Measurements from ENCODE around the gene NSUN5.
"Not testable (repeated sequence)": the region's sequence is repeated elsewhere in the genome, so short reads cannot be mapped to it uniquely, and the experiment has no call there.

Gene NSUN5

DNA sequence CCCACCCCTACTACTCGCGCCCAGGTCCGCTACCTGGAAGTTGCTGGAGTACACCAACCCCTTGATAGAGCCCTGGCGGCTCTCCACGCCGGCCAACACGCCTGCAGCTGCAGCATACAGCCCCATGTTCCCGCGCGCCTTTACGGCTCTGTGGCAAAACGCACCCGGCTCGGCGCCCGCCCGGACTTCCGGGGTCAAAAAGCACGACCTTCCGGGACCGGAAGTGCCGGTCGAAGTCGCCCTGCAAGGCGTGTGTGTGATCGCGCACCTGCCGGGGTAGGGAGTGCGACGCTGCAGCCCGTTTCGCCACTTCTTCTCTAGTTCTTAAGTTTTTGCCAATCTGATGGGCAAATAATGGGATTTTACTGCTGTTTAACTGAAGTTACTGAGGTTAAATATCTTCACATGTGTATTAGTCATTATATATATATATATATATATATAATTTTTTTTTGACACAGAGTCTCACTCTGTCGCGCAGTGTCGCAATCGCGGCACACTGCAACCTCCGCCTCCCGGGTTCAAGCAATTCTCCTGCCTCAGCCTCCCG, at the start of gene NSUN5:
NSUN5 (minus strand) TSS at position 162 of the 550 bp plus-strand sequence; CDS start at position 126, 36 bp downstream.
- no peak for DNase-seq

DNA sequence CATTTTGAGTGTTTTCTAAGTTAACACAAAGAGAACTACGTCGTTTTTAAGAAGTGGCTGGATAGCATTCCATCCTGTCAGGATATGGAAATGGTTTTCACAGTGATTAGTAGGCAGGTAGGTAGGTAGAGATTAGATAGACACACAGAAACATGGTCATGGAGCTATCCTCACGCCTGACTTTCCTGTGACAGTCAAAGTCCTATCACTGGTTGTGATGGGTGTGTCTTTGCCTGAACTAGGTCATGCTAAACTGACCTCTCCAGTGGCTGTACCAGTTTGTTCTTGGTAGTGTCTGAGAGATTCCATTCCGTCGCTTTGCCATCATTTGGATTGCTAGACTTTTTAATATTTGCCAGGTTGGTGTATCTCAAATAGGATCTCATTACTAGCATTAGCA, 47.5 kb upstream of the NSUN5 start:
- no peak for DNase-seq

DNA sequence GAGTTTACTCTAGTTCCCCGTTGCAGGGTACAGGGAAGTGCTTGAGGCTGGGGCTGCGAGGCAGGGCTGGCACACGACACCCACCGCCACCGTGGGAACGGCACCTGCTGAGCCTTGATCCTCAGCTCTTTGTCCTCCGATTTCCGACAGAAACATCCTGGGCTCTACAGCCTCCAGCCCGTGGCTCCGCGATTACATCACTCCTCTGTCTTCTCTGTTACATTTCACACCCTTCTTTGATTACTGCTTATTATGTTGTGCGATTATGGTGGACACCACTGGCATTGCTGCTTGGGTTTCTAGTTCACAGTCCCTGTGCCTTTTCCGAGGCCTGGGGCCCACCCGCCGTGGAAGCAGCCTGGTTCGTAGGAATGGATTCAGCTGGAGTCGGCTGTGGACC, 46.2 kb upstream of the NSUN5 start:
- no peak for DNase-seq

DNA sequence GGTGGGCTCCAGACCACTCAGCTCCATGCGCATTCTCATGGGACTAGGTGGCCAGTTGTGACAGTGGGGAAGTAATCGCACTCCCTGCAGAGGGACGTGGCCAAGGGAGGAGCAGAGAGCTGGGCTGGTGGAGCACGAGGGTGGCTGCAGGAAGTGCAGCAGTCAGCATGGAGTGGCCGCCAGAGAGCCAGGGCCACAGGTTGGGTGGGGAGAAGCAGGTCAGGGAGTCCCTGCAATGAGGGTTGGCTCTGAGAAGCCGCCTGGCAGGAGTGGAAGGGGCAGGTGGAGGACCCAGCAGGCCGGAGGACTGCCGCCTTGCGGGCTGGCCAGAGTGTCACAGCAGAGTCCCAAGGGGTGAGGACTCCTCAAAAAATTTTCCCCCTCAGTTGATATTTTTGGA, 45.6 kb upstream of the NSUN5 start:
- DNase-seq = no peak

DNA sequence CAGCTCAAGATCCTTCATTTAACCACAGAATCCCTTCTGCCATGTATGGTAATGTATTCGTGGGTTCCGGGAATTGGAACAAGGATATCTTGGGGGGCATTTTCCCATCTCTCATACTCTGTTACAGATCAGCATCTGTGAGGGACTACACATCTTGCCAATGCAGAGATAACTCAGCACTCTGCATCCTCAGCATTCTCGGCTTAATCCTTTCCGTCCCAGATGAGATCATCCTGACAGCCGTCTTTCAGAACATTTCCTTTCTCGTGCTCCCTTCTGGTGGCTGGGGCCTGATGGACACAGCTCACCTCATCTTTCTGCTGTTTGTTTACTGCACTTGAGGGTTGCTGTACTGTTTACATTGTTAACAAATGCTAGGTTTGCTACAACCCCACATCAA, 44.6 kb upstream of the NSUN5 start:
- no peak for DNase-seq

DNA sequence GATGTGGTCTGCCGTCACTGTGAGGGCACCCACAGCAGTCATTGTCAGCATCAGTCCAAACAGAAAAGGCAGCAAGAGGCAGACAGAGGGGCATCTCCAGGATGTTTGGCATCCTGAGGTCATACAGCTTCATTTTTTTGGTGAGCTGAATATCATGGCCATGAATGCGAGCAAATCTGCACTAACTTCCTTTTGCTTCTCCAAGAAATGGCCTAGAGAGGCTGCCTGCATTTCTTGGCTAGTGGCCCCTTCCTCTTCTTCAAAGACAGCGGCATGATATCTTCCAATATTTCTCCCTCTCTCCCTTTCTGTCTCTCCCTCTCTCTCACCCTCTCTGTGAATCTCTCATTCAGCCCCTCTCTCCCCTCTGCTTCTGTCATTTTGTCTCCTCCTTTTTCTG, 44.2 kb upstream of the NSUN5 start:
- no peak for DNase-seq

DNA sequence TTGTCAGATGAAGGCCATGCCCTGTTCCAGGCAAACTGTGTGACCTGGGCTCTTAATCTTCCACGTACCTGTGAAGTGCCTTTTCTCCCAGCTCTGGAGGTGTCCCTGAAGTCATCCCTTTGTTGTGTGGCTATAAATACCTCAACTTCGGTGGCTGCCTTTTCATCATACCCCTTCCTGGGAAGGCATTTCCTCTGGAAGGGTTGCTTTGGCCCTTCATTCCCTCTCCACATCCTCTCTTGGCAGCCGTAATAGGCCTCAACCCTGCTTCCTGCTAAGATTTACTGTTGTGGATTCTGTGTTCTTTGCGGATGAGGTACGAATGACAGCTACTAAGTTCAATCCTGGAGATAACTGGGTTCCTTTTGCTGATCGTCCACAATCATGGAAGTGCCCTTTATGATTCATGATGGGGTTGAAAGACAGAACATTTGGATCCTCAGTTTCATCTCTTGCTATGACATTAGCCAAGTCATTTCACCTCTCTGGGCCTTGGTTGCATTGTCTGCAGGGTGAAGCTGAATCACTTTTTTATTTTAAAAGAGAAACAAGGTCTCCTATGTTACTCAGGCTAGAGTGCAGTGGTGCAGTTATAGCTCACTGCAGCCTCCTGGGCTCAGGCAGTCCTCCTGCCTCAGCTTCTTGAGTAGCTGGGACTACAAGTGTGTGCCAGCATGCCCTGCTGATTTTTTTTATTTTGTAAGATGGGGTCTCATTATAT, 43.0 kb upstream of the NSUN5 start:
- DNase-seq = no peak

DNA sequence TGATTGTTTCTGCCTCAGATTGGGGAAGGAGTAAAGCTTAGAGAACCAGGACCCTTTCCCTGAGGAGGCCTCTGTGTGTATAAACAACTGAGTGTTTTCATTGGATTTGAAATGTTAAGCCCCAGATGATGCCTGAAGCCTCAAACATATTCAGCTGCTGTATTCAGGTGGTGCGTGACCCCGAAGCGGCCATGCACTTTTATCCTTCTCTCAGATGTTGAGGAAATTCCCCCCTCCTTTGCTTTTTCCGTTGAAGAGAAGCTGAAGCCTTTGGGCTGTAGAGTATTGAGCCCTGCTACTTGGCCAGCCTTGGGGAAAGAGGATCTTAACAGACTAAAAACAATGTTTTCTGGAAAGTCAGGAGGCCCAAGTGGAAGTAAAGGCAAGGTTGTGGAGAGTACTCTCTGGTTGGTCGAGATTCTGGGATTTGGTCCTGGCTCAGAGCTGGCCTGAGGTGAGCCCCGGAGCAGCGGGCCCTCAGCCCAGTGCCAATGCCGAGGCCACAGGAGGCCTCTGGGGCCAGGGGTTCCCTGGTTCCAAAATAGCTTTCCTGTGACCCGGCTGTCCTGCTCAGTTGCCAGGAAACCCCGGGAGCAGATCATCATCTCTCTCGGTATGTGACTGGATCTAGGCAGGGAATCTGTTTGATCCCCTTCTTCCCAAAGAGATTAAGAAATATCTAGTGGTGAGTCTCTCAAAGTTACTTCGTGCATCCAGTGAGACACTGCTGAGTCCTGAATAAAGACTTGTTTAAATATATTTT, 41.9 kb upstream of the NSUN5 start:
- no peak for DNase-seq

DNA sequence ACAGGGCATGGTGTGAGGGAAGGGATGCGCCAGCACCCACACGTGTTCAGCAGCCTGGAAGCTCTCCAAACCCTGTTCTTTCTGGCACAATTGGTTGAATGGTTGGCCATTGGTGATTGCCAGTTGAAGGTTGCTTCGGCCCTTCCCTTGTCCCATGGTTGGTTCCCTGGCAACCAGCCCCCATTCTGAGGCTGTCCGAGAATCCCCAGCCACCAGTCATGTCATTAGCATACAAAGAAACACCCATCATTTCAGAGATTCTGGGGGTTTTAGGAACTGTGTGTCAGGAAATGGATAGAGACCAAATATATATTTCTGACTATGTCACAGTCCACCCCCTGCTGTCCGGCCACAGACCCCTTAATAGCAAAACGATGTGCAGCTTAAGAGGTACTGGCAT, 41.1 kb upstream of the NSUN5 start:
- no peak for DNase-seq

DNA sequence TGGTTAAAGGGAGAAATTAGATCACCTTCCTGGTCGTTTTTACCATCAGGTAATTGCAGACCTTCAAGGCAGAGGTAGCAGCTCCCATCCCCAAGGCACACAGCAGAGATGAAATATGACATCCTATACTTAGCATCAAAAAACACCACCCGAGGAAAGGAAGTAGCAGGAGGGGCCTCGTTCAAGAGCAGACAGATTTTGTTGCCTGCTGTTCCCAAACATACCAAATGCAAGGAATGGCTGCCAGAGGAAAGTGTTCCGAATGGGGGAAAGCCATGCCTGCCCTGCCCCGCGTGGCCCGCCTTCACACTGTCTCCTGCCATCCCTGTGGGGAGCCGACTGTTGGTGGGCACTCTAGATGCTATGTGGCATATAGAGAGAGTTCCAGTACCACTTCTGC, 37.3 kb upstream of the NSUN5 start:
- no peak for DNase-seq

DNA sequence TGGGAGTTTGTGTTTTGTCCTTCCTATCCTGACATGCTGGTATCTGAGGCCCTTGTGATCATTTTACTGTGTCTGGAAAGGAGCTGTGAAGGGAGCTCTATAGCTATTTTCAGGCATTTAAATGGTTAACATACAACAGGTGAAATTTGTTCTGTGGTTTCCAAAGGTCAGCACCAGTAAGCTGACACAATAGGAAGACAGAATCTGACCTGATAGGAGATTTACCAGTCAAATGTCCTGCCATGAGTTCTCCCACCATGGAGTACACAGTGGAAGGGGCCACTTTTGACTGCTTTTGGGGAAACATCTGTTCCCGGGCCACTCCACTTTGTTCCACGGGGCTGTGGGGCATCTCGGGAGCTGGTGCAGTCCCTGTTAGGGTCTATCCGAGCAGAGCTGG, 36.9 kb upstream of the NSUN5 start:
- DNase-seq = no peak

DNA sequence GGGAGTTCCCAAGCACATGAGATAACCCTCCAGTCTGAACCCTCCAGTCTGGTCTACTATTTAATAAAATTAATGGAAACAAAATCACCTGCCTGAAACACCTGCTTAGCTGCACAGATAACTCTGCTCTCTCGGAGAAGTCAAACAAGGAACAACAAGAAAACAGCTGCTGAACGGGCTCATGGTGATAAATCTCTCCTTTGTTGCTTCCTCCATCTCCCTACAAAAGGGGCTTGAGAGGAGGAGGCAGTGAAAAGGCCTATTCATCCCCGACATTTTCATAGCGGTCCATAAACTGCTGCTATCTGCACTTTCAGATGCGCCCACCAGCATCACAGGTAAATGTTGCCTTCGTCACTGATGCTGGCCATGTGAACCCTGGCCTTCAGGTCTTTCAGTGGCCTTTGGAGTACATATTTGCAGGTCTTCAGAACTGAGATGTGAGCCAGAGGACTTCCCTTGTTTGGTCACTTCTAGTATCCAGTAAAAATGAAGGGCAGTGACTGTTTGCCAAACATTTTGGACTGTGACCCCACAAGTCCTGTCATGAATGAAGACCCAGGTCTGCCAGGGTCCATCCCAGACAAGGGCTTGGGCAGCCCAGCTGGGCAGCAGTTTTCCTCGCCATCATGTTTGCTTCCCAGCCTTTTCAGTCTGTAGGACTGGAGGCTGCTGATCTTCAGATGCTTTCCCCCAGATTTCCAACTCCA, 35.2 kb upstream of the NSUN5 start:
- DNase-seq = no peak

DNA sequence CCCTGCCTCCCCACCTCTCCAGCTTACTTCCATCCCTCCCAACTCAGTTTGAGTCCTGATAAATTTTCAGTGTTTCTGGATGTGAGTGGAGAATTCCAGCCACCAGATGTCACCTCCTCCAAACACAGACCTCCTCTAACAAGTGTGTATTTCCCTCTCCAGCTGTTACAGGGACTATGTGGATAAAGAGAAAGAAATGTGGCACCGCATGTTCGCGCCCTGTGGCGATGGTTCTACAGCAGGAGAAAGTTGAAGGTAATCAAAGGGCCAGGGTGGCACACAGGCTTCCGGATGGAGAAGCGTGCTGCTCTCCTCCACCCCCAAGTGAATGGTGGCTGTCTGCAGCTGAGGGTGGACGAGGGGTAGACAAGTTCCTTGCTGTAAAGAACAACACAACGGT, 34.0 kb upstream of the NSUN5 start:
- no peak for DNase-seq

DNA sequence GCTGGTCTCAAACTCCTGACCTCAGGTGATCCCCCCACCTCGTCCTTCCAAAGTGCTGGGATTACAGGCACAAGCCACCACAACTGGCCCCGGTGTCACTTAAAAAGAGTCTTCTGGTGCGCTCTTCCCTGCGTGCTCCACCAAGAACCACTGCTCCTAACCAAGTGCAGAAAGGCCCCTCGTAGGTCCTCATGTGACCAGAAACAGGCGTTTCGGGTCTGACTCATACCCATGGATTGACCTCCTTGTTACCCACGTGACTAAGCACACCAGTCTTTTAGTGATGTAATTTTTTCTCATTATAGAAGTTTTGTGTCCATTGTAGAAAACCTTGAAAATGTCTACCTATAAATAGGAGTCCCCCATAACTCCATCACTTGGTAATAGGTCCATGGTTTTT, 33.3 kb upstream of the NSUN5 start:
- DNase-seq = no peak

DNA sequence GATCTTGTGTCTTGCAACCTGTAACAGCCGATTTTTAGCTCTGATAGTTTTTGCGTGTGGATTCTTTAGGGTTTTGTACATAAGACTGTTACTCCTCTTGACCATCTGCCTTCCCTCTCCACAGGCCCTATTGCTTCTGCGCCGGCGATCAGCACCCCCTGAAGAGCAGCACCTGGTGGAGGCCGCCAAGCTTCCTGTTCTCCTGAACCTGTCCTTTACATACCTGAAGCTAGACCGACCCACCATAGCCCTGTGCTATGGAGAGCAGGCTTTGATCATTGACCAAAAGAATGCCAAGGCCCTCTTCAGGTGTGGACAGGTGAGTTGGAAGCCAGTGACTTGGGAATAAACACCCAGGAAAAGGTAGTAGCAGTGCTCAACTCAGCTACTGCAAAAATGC, 31.9 kb upstream of the NSUN5 start:
- no peak for DNase-seq

DNA sequence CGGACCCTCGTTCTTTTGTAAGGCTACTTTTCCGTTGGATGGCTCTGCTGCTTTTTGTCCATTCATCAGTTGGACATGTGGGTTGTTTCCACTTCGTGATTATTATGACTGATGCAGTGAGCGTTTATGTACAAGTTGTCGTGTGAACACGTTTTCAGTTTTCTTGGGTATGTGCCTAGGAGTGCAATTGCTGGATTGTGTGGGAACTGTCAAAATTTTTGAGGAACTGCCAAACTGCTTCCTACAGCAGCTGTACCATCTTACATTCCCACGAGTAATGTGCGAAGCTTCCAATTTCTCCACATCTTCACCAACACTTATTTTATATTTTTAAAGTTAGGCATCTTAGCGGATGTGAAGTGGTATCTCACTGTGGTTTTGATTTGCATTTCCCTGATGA, 29.7 kb upstream of the NSUN5 start:
- no peak for DNase-seq

DNA sequence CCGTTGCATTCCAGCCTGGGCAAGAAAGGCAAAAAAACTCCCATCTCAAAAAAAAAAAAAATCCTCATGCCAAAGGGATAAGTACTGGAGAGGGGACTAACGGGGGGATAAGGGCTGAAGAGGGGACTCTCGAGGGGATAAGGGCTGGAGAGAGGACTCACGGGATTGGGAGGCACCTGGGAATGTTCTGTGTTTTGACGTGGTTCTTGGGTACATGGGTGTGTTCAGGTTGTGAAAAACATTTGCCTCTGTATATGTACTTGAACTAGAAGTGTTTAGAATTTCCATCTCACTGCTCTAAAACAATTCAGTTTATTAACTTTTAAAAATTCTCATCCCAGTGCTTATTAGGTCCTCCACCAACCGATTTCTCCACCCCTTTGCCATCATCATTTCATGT, 23.8 kb upstream of the NSUN5 start:
- DNase-seq = no peak

DNA sequence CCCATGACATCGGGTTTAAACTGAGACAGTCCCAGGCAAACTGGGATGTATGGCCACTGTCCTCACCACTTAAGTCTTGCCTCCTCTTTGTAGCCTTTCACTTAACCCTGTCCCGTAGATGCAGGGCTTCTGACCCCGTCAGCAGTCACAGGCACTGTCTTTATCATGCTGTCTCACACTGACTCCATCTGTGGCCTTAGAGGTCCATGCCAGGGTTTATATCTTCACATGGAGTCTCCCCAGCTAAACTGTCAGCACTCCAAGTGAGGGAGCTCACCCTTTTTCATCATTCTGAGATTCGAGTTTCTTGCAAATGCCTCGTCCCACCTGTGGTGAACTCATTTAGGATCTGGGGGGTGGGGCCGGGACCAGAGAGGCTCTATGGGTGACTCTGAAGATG, 22.1 kb upstream of the NSUN5 start:
- DNase-seq = no peak

DNA sequence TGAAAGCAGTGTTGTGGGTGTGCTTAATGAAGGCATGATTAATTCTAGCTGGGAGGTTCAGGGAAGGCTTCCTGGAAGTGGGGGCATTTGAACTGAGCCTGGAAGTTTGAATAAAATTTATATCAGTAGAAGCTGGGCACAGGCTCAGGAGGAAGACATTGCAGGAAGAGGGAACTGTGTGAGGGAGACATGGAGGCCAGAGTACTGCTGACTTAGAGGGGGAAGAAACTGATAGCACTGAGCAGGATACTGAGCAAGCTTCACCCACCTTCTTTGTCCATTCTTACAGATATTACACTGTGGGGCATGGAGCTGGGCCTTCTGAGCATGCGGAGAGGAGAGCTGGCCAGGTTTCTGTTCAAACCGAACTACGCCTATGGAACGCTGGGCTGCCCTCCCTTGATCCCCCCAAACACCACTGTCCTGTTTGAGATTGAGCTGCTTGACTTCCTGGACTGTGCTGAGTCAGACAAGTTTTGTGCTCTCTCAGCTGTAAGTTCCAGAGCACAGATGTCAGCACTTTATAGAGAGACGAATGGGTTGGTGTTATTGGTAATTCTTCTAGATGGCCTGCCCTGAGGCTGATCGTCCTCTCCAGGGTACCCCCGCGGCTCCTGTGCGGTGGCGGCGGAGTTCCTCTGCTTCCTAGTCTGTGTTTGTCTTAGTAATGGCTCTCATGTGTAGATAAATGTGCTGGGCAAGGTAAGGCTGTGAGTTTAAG, 21.4 kb upstream of the NSUN5 start:
- DNase-seq = no peak

DNA sequence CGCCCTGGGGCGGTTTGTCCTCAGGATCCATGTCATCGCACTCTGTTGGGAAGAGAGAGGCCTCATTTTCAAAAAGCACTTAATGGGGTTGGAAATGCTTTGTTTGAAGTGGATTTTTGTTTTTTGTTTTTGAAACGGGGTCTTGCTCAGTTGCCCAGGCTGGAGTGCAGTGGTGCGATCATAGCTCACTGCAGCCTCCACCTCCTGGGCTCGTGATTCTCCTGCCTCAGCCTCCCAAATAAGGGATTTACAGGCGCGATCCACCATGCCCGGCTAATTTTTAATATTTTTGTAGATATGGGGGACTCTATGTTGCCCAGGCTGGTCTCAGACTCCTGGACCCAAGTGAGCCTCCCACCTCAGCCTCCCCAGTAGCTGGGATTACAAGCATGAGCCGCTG, 20.1 kb upstream of the NSUN5 start:
- no peak for DNase-seq

DNA sequence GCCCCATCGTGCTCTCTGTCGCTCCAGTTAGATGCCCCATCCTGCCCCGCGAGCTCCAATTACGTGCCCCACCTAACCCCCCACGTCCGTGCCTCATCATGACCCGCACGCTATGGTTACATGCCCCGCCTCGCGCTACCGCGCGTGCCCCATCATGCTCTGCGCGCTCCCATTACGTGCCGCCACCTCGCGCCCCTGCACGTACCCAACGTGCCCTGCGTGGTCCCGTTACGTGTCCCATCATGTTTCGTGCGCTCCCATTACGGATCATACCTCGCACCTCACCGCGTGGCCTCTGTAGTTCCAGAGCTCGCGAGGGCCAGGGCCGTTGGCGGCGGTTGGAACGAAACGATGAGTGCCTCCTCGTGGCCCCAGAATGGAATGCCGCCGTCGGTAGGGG, 19.3 kb upstream of the NSUN5 start, which contains the start of the genes FKBP6 and TRIM50:
FKBP6 (plus strand) TSS at position 240 of the 400 bp plus-strand sequence. CDS start 268 bp downstream, outside the sequence.
TRIM50 (minus strand) TSS at position 161 of the 400 bp plus-strand sequence. CDS start 3,295 bp downstream, outside the sequence.
- not testable (repeated sequence) for DNase-seq

DNA sequence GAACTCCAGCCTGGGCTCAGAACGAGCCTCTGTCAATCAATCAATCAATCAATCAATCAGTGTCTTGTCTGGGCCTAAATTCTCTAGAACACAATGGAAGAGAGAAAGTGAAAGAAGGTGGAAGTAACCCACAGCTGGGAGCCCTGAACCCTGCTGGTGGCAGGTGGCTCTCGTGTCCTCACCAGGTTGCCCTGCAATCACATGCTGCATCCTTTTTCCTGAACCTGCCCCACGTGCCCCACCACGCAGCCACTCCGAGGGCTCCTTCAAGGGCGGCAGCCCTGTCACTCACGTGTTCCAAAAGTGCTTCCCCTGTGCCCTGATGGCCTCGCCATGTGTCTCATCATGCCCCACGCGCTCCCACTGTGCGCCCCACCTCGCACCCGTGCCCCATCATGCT, 18.8 kb upstream of the NSUN5 start:
- DNase-seq = not testable (repeated sequence)

DNA sequence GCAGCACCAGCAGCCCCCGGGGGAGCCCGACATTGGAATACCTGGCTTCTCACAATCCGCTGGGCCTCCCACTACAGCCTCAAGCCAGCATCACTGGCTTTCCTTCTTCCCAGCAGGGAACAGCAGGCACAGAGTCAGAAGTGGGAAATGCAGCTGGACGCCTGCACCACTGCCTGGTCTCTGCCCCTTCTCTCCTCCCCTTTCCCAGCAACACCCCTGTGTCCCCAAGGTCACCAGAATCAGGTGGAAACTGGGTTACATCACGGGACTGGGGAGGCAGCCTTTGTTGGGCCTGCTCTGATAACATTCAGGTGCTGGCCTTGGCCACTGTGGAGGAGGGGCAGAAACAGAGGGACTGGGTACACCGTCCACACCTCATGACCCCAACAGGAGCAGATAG, 16.8 kb upstream of the NSUN5 start:
- DNase-seq = not testable (repeated sequence)

Measured in cerebellar nuclear complex (tissue), 1 donor.